Measurements from ENCODE around the gene DSN1.

Gene DSN1

DNA sequence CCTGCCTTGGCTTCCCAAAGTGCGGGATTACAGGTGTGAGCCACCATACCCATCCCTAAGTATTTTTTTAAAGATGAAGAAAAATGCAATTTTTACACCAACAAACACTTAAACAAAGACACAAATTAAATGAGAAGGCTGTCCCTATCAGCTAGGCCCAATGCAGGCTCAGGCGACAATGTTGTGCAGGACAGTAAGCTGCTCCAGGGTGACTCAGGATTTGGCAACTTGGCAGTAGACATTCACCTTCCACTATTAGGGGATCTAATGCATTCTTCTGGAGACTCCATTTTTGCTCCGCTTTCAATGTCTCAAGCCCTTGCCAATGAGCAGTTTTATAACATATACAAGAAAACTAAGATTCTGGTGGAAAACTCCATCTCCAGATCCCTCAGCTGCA is 47.4 kb downstream of the DSN1 start:
- no peak overlapping the region for H3K4me3 ChIP-seq (ENCODE audit: low read depth, low read length)
- in situ Hi-C loops (cut with HindIII; ENCODE audit: low sequenced_read_pairs) = no loop called here
- DNase-seq (ENCODE audit: low read depth, low spot score) = no peak
- TF ChIP-seq, protein P1, sequence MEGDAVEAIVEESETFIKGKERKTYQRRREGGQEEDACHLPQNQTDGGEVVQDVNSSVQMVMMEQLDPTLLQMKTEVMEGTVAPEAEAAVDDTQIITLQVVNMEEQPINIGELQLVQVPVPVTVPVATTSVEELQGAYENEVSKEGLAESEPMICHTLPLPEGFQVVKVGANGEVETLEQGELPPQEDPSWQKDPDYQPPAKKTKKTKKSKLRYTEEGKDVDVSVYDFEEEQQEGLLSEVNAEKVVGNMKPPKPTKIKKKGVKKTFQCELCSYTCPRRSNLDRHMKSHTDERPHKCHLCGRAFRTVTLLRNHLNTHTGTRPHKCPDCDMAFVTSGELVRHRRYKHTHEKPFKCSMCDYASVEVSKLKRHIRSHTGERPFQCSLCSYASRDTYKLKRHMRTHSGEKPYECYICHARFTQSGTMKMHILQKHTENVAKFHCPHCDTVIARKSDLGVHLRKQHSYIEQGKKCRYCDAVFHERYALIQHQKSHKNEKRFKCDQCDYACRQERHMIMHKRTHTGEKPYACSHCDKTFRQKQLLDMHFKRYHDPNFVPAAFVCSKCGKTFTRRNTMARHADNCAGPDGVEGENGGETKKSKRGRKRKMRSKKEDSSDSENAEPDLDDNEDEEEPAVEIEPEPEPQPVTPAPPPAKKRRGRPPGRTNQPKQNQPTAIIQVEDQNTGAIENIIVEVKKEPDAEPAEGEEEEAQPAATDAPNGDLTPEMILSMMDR (IDR thresholded peaks at IDR 0.05; ENCODE audit: low read depth, low read length) = no peak

GRCh38 chr20:36720510-36720909 is 53.1 kb downstream of the DSN1 start:
- H3K4me3 ChIP-seq (ENCODE audit: low read depth, low read length) = no peak overlapping the region
- no peak for DNase-seq (ENCODE audit: low read depth, low spot score)
- in situ Hi-C loops (cut with HindIII; ENCODE audit: low sequenced_read_pairs) = no loop called here
- TF ChIP-seq, protein P1 (IDR thresholded peaks at IDR 0.05; ENCODE audit: low read depth, low read length) = no peak

GRCh38 chr20:36717657-36718056 is 55.9 kb downstream of the DSN1 start:
- DNase-seq (ENCODE audit: low read depth, low spot score) = no peak
- H3K4me3 ChIP-seq (ENCODE audit: low read depth, low read length) = no peak overlapping the region
- in situ Hi-C loops (cut with HindIII; ENCODE audit: low sequenced_read_pairs) = no loop called here
- TF ChIP-seq, protein P1 (IDR thresholded peaks at IDR 0.05; ENCODE audit: low read depth, low read length) = peak; percentile 7

DNA sequence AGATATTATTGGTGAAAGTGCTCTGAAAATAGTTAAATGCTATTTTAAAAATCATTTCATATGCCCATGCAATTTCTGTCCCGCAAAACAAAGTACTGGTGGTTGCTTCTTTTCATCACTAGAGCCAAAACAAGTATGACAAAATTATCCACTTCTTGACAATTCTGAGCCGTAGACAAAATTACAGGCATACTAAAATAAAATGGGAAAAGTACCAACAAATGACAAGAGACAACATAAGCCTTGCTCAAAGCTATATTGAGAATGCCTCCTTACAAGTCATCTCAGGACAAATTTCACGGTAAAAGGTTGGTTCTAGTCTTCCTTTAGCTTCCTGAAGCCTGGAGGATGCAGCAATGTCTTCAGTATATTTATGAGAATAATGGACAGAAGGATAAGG is 56.5 kb downstream of the DSN1 start:
- TF ChIP-seq, protein P1 (IDR thresholded peaks at IDR 0.05; ENCODE audit: low read depth, low read length) = no peak
- in situ Hi-C loops (cut with HindIII; ENCODE audit: low sequenced_read_pairs) = no loop called here
- no peak overlapping the region for H3K4me3 ChIP-seq (ENCODE audit: low read depth, low read length)
- no peak for DNase-seq (ENCODE audit: low read depth, low spot score)

- H3K4me3 ChIP-seq (ENCODE audit: low read depth, low read length) = no peak overlapping the region
- TF ChIP-seq, protein P1 (IDR thresholded peaks at IDR 0.05; ENCODE audit: low read depth, low read length) = no peak
- in situ Hi-C loops (cut with HindIII; ENCODE audit: low sequenced_read_pairs) = no loop called here
- no peak for DNase-seq (ENCODE audit: low read depth, low spot score)
Observed at GRCh38 chr20:36712775-36713174, 60.8 kb downstream of the DSN1 start.

DNA sequence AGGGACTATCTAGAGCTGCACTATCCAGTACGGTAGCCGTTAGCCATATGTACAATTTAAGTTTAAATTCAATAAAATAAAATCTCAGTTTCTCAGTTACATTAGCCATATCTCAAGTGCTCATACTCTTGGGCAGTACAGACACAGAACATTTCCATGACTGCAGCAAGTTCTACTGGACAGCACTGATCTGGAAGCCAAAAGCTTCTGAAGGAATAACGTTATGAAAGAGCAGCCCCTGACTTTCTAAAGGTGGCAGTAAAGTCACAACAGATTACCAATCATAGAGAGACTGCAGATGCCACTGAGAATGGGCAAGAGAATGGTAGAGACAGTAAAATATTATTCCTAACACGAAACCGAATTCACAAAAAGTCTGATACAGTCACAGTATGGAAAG is 64.4 kb downstream of the DSN1 start:
- H3K4me3 ChIP-seq (ENCODE audit: low read depth, low read length) = no peak overlapping the region
- DNase-seq (ENCODE audit: low read depth, low spot score) = no peak
- in situ Hi-C loops (cut with HindIII; ENCODE audit: low sequenced_read_pairs) = no loop called here
- TF ChIP-seq, protein P1 (IDR thresholded peaks at IDR 0.05; ENCODE audit: low read depth, low read length) = no peak

- in situ Hi-C loops (cut with HindIII; ENCODE audit: low sequenced_read_pairs) = no loop called here
- DNase-seq (ENCODE audit: low read depth, low spot score) = no peak
- no peak overlapping the region for H3K4me3 ChIP-seq (ENCODE audit: low read depth, low read length)
- TF ChIP-seq, protein P1 (IDR thresholded peaks at IDR 0.05; ENCODE audit: low read depth, low read length) = no peak
Observed at GRCh38 chr20:36703530-36703929, 70.0 kb downstream of the DSN1 start.
